Osteoblast (primary cell): ENCODE data around the gene CD177. TPM values are rescaled to one million over a fixed set of nuclear protein-coding genes. Genes with fewer than 3 reads are reported as not detected.

Source experiments
- DNase-seq: peaks from one replicate; pipeline ENCODE4 v3.0.0; 2011; ENCODE audit warnings: low spot score, mixed read lengths; ENCODE audit not compliant: insufficient read length; ENCODE audit errors: missing footprints
- H2AFZ ChIP-seq: 2 replicates; pipeline ENCODE4 v1.6.0; 2011; ENCODE audit warnings: mild to moderate bottlenecking, low read length
- H3K27ac ChIP-seq: 2 replicates; pipeline ENCODE4 v1.5.1; 2011; ENCODE audit warnings: mild to moderate bottlenecking, low read depth, low read length, moderate library complexity
- H3K27me3 ChIP-seq: 2 replicates; pipeline ENCODE4 v1.6.0; 2012; ENCODE audit warnings: mild to moderate bottlenecking, control low read depth, inconsistent platforms, low read length, moderate library complexity; ENCODE audit not compliant: insufficient read depth
- H3K36me3 ChIP-seq: 2 replicates; pipeline ENCODE4 v1.5.1; 2011; ENCODE audit warnings: mild to moderate bottlenecking, low read length, control low read depth, moderate library complexity; ENCODE audit not compliant: insufficient read depth
- H3K4me1 ChIP-seq: 2 replicates; pipeline ENCODE4 v1.5.1; 2011; ENCODE audit warnings: mild to moderate bottlenecking, low read length, control low read depth, moderate library complexity; ENCODE audit not compliant: insufficient read depth
- H3K4me2 ChIP-seq: 2 replicates; pipeline ENCODE4 v1.6.0; 2011; ENCODE audit warnings: mild to moderate bottlenecking, low read length; ENCODE audit not compliant: insufficient read depth
- H3K4me3 ChIP-seq: fragments of 200-600 bp; sonication (generic); 3 replicates; pipeline ENCODE4 v1.5.1; 2012; ENCODE audit warnings: mild to moderate bottlenecking, low read length, inconsistent platforms; ENCODE audit not compliant: insufficient read depth
- H3K79me2 ChIP-seq: 2 replicates; pipeline ENCODE4 v1.6.0; 2012; ENCODE audit warnings: mild to moderate bottlenecking, low read length, control low read depth, inconsistent platforms; ENCODE audit not compliant: insufficient read depth
- H3K9me3 ChIP-seq: 2 replicates; pipeline ENCODE4 v1.5.1; 2011; ENCODE audit warnings: low read depth, low read length, control low read depth
- H4K20me1 ChIP-seq: 2 replicates; pipeline ENCODE4 v1.6.0; 2012; ENCODE audit warnings: mild to moderate bottlenecking, low read length, control low read depth; ENCODE audit not compliant: insufficient read depth
- CTCF ChIP-seq: IDR thresholded peaks from 2 replicates; pipeline ENCODE4 v1.5.1; 2011; ENCODE audit warnings: mild to moderate bottlenecking, low read depth, low read length, moderate library complexity; ENCODE audit errors: extremely low read depth
- total RNA-seq: library from RNA; depleted of rRNA; stranded (reverse); fragments of >200 nt; gene quantifications from 2 replicates; pipeline ENCODE4 v1.2.3, GENCODE V29; 2012

The CD177 gene, protein sequence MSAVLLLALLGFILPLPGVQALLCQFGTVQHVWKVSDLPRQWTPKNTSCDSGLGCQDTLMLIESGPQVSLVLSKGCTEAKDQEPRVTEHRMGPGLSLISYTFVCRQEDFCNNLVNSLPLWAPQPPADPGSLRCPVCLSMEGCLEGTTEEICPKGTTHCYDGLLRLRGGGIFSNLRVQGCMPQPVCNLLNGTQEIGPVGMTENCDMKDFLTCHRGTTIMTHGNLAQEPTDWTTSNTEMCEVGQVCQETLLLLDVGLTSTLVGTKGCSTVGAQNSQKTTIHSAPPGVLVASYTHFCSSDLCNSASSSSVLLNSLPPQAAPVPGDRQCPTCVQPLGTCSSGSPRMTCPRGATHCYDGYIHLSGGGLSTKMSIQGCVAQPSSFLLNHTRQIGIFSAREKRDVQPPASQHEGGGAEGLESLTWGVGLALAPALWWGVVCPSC
- under 0.01 TPM in 1 of 2 replicates, not detected in the other for total RNA-seq

DNA sequence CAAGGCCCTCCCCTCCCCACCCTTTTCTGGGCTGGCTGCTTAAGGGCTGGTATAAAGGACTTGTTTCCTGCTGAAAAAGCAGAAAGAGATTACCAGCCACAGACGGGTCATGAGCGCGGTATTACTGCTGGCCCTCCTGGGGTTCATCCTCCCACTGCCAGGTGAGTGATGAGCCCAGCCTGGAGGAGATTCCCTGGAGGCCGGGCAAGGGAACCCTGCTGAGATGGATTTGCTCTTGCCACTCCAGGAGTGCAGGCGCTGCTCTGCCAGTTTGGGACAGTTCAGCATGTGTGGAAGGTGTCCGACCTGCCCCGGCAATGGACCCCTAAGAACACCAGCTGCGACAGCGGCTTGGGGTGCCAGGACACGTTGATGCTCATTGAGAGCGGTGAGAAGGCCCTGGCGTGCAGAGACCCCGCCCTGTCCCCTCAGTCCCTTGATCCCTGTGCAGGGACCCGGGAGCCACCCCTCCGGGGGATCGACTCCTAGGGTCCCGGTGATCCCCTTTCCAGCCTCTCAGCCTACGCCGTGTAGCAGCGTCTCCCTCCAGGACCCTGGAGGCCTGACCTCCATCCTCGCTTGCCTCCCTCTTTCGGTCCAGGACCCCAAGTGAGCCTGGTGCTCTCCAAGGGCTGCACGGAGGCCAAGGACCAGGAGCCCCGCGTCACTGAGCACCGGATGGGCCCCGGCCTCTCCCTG is at the start of gene CD177:
Gene CD177, plus strand, starts transcription at position 81 of the 699 bp plus-strand sequence. Its CDS starts 29 bp downstream, at position 110.
- Histone ChIP-seq H3K4me3 (no peak within 1 kb of the TSS), H3K9me3 (no peaks in the 10 kb centered on the region), H3K79me2 (no peaks in the 10 kb centered on the region), H3K36me3 (no peaks in the 10 kb centered on the region), H3K4me2 (no peak within 1 kb of the TSS), H3K27me3 (peaks cover 19% of the 10 kb centered on the region), H2AFZ (no peak within 1 kb of the TSS), H3K27ac (no peak within 1 kb of the TSS), H4K20me1 (no peaks in the 10 kb centered on the region), H3K4me1 (no peaks in the 10 kb centered on the region)
- no peak for DNase-seq
- TF ChIP-seq CTCF: no peak

- peaks cover 6% of the 10 kb centered on the region for H3K27me3 ChIP-seq
Measured at GRCh38 chr19:43305642-43306041, 47.8 kb upstream of the CD177 start.

GRCh38 chr19:43306097-43306496 is 47.4 kb upstream of the CD177 start:
- no peaks in the 10 kb centered on the region for H3K4me1 ChIP-seq
- no peak for TF ChIP-seq CTCF
- no peak for DNase-seq

More at GRCh38 chr19:43305642-43306041, 47.8 kb upstream of the CD177 start:
- H3K27ac ChIP-seq: no peak overlapping the region
- no peak for DNase-seq
- no peak overlapping the region for H3K4me2 ChIP-seq
- H3K4me1 ChIP-seq: no peaks in the 10 kb centered on the region
- H2AFZ ChIP-seq: no peak overlapping the region
- no peaks in the 10 kb centered on the region for H4K20me1 ChIP-seq
- H3K36me3 ChIP-seq: no peaks in the 10 kb centered on the region
- TF ChIP-seq CTCF: no peak
- H3K9me3 ChIP-seq: no peaks in the 10 kb centered on the region
- H3K79me2 ChIP-seq: no peaks in the 10 kb centered on the region
- no peak overlapping the region for H3K4me3 ChIP-seq

GRCh38 chr19:43308244-43308815 is 45.2 kb upstream of the CD177 start:
- no peak for TF ChIP-seq CTCF
- no peaks in the 10 kb centered on the region for H3K36me3 ChIP-seq
- H3K79me2 ChIP-seq: no peaks in the 10 kb centered on the region
- H3K4me3 ChIP-seq: no peak overlapping the region
- H3K9me3 ChIP-seq: no peaks in the 10 kb centered on the region
- H4K20me1 ChIP-seq: no peaks in the 10 kb centered on the region
- H3K27ac ChIP-seq: no peak overlapping the region
- H3K27me3 ChIP-seq: peaks cover 6% of the 10 kb centered on the region
- no peaks in the 10 kb centered on the region for H3K4me1 ChIP-seq
- no peak for DNase-seq
- no peak overlapping the region for H3K4me2 ChIP-seq
- no peak overlapping the region for H2AFZ ChIP-seq

More at GRCh38 chr19:43306097-43306496, 47.4 kb upstream of the CD177 start:
- H3K36me3 ChIP-seq: no peaks in the 10 kb centered on the region
- H2AFZ ChIP-seq: no peak overlapping the region
- no peaks in the 10 kb centered on the region for H3K9me3 ChIP-seq
- no peak overlapping the region for H3K27ac ChIP-seq
- H3K27me3 ChIP-seq: peaks cover 6% of the 10 kb centered on the region
- no peaks in the 10 kb centered on the region for H3K79me2 ChIP-seq
- no peak overlapping the region for H3K4me2 ChIP-seq
- H4K20me1 ChIP-seq: no peaks in the 10 kb centered on the region
- no peak overlapping the region for H3K4me3 ChIP-seq
